ENCODE measurements around the gene ACSS3.
A peak's percentile ranks its signal among the peaks of the same experiment; 100 is the strongest.

Gene ACSS3

GRCh38 chr12:81224626-81225025 lies 146.7 kb downstream of the ACSS3 start:
- DNase-seq (ENCODE audit: low spot score): no peak

GRCh38 chr12:81229759-81230158 lies 151.9 kb downstream of the ACSS3 start:
- DNase-seq (ENCODE audit: low spot score): no peak

- no peak for DNase-seq (ENCODE audit: low spot score)
These were observed 153.9 kb downstream of the ACSS3 start for GRCh38 chr12:81231574-81232368.

GRCh38 chr12:81245458-81245857 lies 167.6 kb downstream of the ACSS3 start:
- DNase-seq (ENCODE audit: low spot score): no peak

GRCh38 chr12:81245907-81246570 lies 168.2 kb downstream of the ACSS3 start:
- DNase-seq (ENCODE audit: low spot score): no peak

GRCh38 chr12:81249976-81250375 lies 172.1 kb downstream of the ACSS3 start:
- no peak for DNase-seq (ENCODE audit: low spot score)

- no peak for DNase-seq (ENCODE audit: low spot score)
These were observed 174.3 kb downstream of the ACSS3 start for GRCh38 chr12:81252228-81252627.

GRCh38 chr12:81253360-81253759 lies 175.5 kb downstream of the ACSS3 start:
- no peak for DNase-seq (ENCODE audit: low spot score)

GRCh38 chr12:81255456-81255855 lies 177.6 kb downstream of the ACSS3 start:
- no peak for DNase-seq (ENCODE audit: low spot score)

GRCh38 chr12:81255947-81256346 lies 178.1 kb downstream of the ACSS3 start:
- no peak for DNase-seq (ENCODE audit: low spot score)

GRCh38 chr12:81257947-81258551 lies 180.2 kb downstream of the ACSS3 start:
- DNase-seq (ENCODE audit: low spot score): peak; percentile 16

- DNase-seq (ENCODE audit: low spot score): no peak
These were observed 181.5 kb downstream of the ACSS3 start for GRCh38 chr12:81259360-81259759.

GRCh38 chr12:81261508-81262207 lies 183.8 kb downstream of the ACSS3 start:
- no peak for DNase-seq (ENCODE audit: low spot score)

GRCh38 chr12:81263072-81263471 lies 185.2 kb downstream of the ACSS3 start:
- DNase-seq (ENCODE audit: low spot score): no peak

- no peak for DNase-seq (ENCODE audit: low spot score)
These were observed 192.5 kb downstream of the ACSS3 start for GRCh38 chr12:81270385-81270784.

- DNase-seq (ENCODE audit: low spot score): no peak
These were observed 197.0 kb downstream of the ACSS3 start for GRCh38 chr12:81274637-81275529.

- DNase-seq (ENCODE audit: low spot score): no peak
These were observed 206.3 kb downstream of the ACSS3 start for GRCh38 chr12:81284137-81284536.

- DNase-seq (ENCODE audit: low spot score): no peak
These were observed 210.8 kb downstream of the ACSS3 start for GRCh38 chr12:81288651-81289050.

- no peak for DNase-seq (ENCODE audit: low spot score)
These were observed 216.7 kb downstream of the ACSS3 start for GRCh38 chr12:81294325-81295190.

- DNase-seq (ENCODE audit: low spot score): no peak
These were observed 217.4 kb downstream of the ACSS3 start for GRCh38 chr12:81295251-81295650.

Data from COLO829 (cell line).